22Rv1 (cell line): ENCODE data around the gene PADI2.

Experiments used
- H3K27ac ChIP-seq: fragments of 450-650 bp; 2 replicates; pipeline ENCODE4 v1.5.1; 2017
- CTCF ChIP-seq: fragments of 450-650 bp; IDR thresholded peaks from 2 replicates; pipeline ENCODE4 v1.5.1; 2017; ENCODE audit warnings: mild to moderate bottlenecking
- ZFX ChIP-seq: fragments of 450-650 bp; IDR thresholded peaks from 2 replicates; pipeline ENCODE4 v1.6.1; 2017; ENCODE audit warnings: antibody characterized with exemption, borderline replicate concordance

PADI2 gene

GRCh38 chr1:17149771-17150170, 30.5 kb upstream of the PADI2 start:
- TF ChIP-seq CTCF (no peak), ZFX (no peak)
- no peak overlapping the region for H3K27ac ChIP-seq

GRCh38 chr1:17148950-17149608, 29.8 kb upstream of the PADI2 start:
- H3K27ac ChIP-seq = no peak overlapping the region

GRCh38 chr1:17145648-17146047, 26.4 kb upstream of the PADI2 start:
- no peak for TF ChIP-seq CTCF
- no peak for TF ChIP-seq ZFX
- H3K27ac ChIP-seq = no peak overlapping the region

More at GRCh38 chr1:17148950-17149608, 29.8 kb upstream of the PADI2 start:
- TF ChIP-seq ZFX (no peak), CTCF (no peak)

GRCh38 chr1:17143760-17144159, 24.5 kb upstream of the PADI2 start:
- no peak overlapping the region for H3K27ac ChIP-seq
- no peak for TF ChIP-seq CTCF
- no peak for TF ChIP-seq ZFX

GRCh38 chr1:17141441-17142197, 22.4 kb upstream of the PADI2 start:
- TF ChIP-seq ZFX = no peak
- TF ChIP-seq CTCF = no peak
- H3K27ac ChIP-seq = no peak overlapping the region

GRCh38 chr1:17140279-17140678, 21.0 kb upstream of the PADI2 start:
- H3K27ac ChIP-seq = no peak overlapping the region
- no peak for TF ChIP-seq CTCF
- TF ChIP-seq ZFX = no peak

- H3K27ac ChIP-seq = no peak overlapping the region
- TF ChIP-seq ZFX (no peak), CTCF (no peak)
Measured at GRCh38 chr1:17139637-17140036, 20.4 kb upstream of the PADI2 start.
